CD8-positive, alpha-beta memory T cell (primary cell): ENCODE data around the gene CYP27A1. TPM values are rescaled to one million over a fixed set of nuclear protein-coding genes. Genes with fewer than 3 reads are reported as not detected.

Experiments used
- CTCF ChIA-PET: fragments of 350-600 bp; sonication (Branson Sonifier 250); formaldehyde crosslinking; loops from one replicate; lab custom pipeline; 2021; ENCODE audit warnings: antibody characterized with exemption; lab: Charles Lee
- POLR2A ChIA-PET: fragments of 350-600 bp; sonication (Branson Sonifier 250); formaldehyde crosslinking; loops from one replicate; lab custom pipeline; 2021; ENCODE audit warnings: antibody characterized with exemption; lab: Charles Lee
- DNase-seq, 5 donors: peaks; one replicate each; pipeline versions ENCODE4 v3.0.0 to v3.0.0-alpha.2; 2020 to 2022; ENCODE audit warnings: mixed read lengths in 1 of 5
- H3K27ac ChIP-seq: one replicate; pipeline ENCODE4 v1.7.0; 2013; ENCODE audit warnings: low read depth, mild to moderate bottlenecking, low read length, moderate library complexity
- H3K27me3 ChIP-seq: 2 replicates; pipeline ENCODE4 v1.7.0; 2013; ENCODE audit warnings: low read length, mild to moderate bottlenecking; ENCODE audit not compliant: insufficient read depth, poor library complexity, severe bottlenecking
- H3K36me3 ChIP-seq: 2 replicates; pipeline ENCODE4 v1.7.0; 2013; ENCODE audit warnings: mild to moderate bottlenecking, low read length, moderate library complexity; ENCODE audit not compliant: insufficient read depth
- H3K4me1 ChIP-seq: 2 replicates; pipeline ENCODE4 v1.7.0; 2013; ENCODE audit warnings: mild to moderate bottlenecking, low read length, moderate library complexity; ENCODE audit not compliant: insufficient read depth
- H3K4me3 ChIP-seq: 2 replicates; pipeline ENCODE4 v1.7.0; 2013; ENCODE audit warnings: mild to moderate bottlenecking, low read length
- H3K9me3 ChIP-seq: 2 replicates; pipeline ENCODE4 v1.7.0; 2013; ENCODE audit warnings: mild to moderate bottlenecking, low read length
- H3K27ac Mint-ChIP-seq, 8 donors: one replicate each; pipeline ENCODE4 v1.8.0; 2020 to 2021; ENCODE audit warnings: mixed read lengths in 8 of 8, mild to moderate bottlenecking in 6 of 8, inconsistent platforms in 3 of 8, moderate library complexity in 3 of 8
- H3K27me3 Mint-ChIP-seq, 2 donors: one replicate each; pipeline ENCODE4 v1.8.0; 2020 to 2021; ENCODE audit warnings: mixed read lengths in 2 of 2, mild to moderate bottlenecking in 1 of 2, moderate library complexity in 1 of 2
- H3K36me3 Mint-ChIP-seq, 3 donors: one replicate each; pipeline ENCODE4 v1.8.0; 2020 to 2021; ENCODE audit warnings: mixed read lengths in 3 of 3, inconsistent platforms in 1 of 3, mild to moderate bottlenecking in 1 of 3
- H3K4me1 Mint-ChIP-seq, 3 donors: one replicate each; pipeline ENCODE4 v1.8.0; 2020 to 2021; ENCODE audit warnings: mixed read lengths in 3 of 3, inconsistent platforms in 1 of 3, mild to moderate bottlenecking in 1 of 3
- H3K4me3 Mint-ChIP-seq, 7 donors: one replicate each; pipeline ENCODE4 v1.8.0; 2020 to 2021; ENCODE audit warnings: mixed read lengths in 7 of 7, mild to moderate bottlenecking in 6 of 7, moderate library complexity in 4 of 7, inconsistent platforms in 2 of 7
- H3K9me3 Mint-ChIP-seq, 5 donors: one replicate each; pipeline ENCODE4 v1.8.0; 2020 to 2022; ENCODE audit warnings: mixed read lengths in 5 of 5, mild to moderate bottlenecking in 3 of 5, moderate library complexity in 2 of 5, inconsistent platforms in 1 of 5
- polyA plus RNA-seq: library from polyadenylated mRNA; unstranded; fragments of 300-500 nt; fragmentation: Illumina TruSeq; gene quantifications from one replicate; pipeline ENCODE4 v1.2.3, GENCODE V29; 2021
- total RNA-seq, 2 experiments: library from RNA; stranded (reverse); gene quantifications; one replicate each; pipeline ENCODE4 v1.2.3, GENCODE V29; 2021

The CYP27A1 gene
- total and polyA plus RNA-seq, 3 experiments from 2014 or later: 1.2 TPM; not detected in 1

GRCh38 chr2:218859556-218859987 lies 77.6 kb downstream of the CYP27A1 start, which contains the start of gene WNT6:
Gene WNT6, plus strand, starts transcription at chr2:218859805. Its CDS starts 233 bp downstream, at chr2:218860038.
- ChIA-PET CTCF (interaction anchor here (1.6 to 4.9 kb wide), 3 partner anchors 17 to 38 kb away, joined by 8 to 28 read pairs (median 9); no protein-coding TSS in a partner anchor), POLR2A (no interaction called here)
- Mint-ChIP-seq H3K4me1 (peaks cover 18 to 32% (median 24%) of the 10 kb centered on the region in 3 donors), H3K4me3 (peak within 1 kb of the TSS in 6 of 7 donors; percentile 61 to 80 (median 74)), H3K36me3 (peaks cover 0 to 3% (median 2%) of the 10 kb centered on the region in 3 donors), H3K27me3 (peaks cover 73 to 84% of the 10 kb centered on the region in 2 donors), H3K27ac (peak within 1 kb of the TSS in 2 of 8 donors; percentile 36 to 58), H3K9me3 (no peaks in the 10 kb centered on the region)
- Histone ChIP-seq H3K9me3 (no peaks in the 10 kb centered on the region), H3K36me3 (no peaks in the 10 kb centered on the region), H3K27me3 (peaks cover 39% of the 10 kb centered on the region), H3K4me3 (no peak within 1 kb of the TSS), H3K4me1 (peaks cover 18% of the 10 kb centered on the region), H3K27ac (no peak within 1 kb of the TSS)
- no peak for DNase-seq

GRCh38 chr2:218859988-218860831 lies 78.3 kb downstream of the CYP27A1 start:
- Histone ChIP-seq H3K4me3 (no peak overlapping the region), H3K4me1 (peaks cover 18% of the 10 kb centered on the region), H3K27me3 (peaks cover 39% of the 10 kb centered on the region), H3K27ac (no peak overlapping the region), H3K36me3 (no peaks in the 10 kb centered on the region), H3K9me3 (no peaks in the 10 kb centered on the region)
- H3K4me3 Mint-ChIP-seq: peak overlapping the region in 6 of 7 donors; percentile 47 to 79 (median 62)
- POLR2A ChIA-PET: no interaction called here
- peaks cover 0 to 3% (median 2%) of the 10 kb centered on the region in 3 donors for H3K36me3 Mint-ChIP-seq
- no peaks in the 10 kb centered on the region for H3K9me3 Mint-ChIP-seq
- DNase-seq: no peak
- H3K27ac Mint-ChIP-seq: peak overlapping the region in 1 of 8 donors; percentile 58
- CTCF ChIA-PET: interaction anchor here (1.5 to 1.7 kb wide), 2 partner anchors 12 to 16 kb away, joined by 3 to 9 read pairs; no protein-coding TSS in a partner anchor
- H3K4me1 Mint-ChIP-seq: peaks cover 18 to 32% (median 24%) of the 10 kb centered on the region in 3 donors
- peaks cover 67 to 83% of the 10 kb centered on the region in 2 donors for H3K27me3 Mint-ChIP-seq

- H3K36me3 Mint-ChIP-seq: peaks cover 0 to 3% (median 2%) of the 10 kb centered on the region in 3 donors
- ChIA-PET CTCF (interaction anchor here (1.2 to 1.7 kb wide), 3 partner anchors 13 to 37 kb away, joined by 3 to 9 read pairs (median 4); no protein-coding TSS in a partner anchor), POLR2A (no interaction called here)
- no peaks in the 10 kb centered on the region for H3K9me3 ChIP-seq
- no peaks in the 10 kb centered on the region for H3K36me3 ChIP-seq
- no peak overlapping the region for H3K27ac Mint-ChIP-seq
- H3K27ac ChIP-seq: no peak overlapping the region
- peak in 1 of 5 donors; percentile 41 for DNase-seq
- peaks cover 59 to 80% of the 10 kb centered on the region in 2 donors for H3K27me3 Mint-ChIP-seq
- H3K4me1 ChIP-seq: peaks cover 18% of the 10 kb centered on the region
- H3K4me3 Mint-ChIP-seq: peak overlapping the region; percentile 9 to 82 (median 47)
- H3K27me3 ChIP-seq: peaks cover 39% of the 10 kb centered on the region
- H3K4me3 ChIP-seq: no peak overlapping the region
- H3K9me3 Mint-ChIP-seq: no peaks in the 10 kb centered on the region
- peaks cover 18 to 32% (median 24%) of the 10 kb centered on the region in 3 donors for H3K4me1 Mint-ChIP-seq
Observed at GRCh38 chr2:218860950-218861381, 79.0 kb downstream of the CYP27A1 start.

- H3K4me1 ChIP-seq: peaks cover 18% of the 10 kb centered on the region
- Mint-ChIP-seq H3K27me3 (peaks cover 56 to 79% of the 10 kb centered on the region in 2 donors), H3K27ac (no peak overlapping the region), H3K4me1 (peaks cover 18 to 24% (median 19%) of the 10 kb centered on the region in 3 donors), H3K36me3 (peaks cover 0 to 3% (median 2%) of the 10 kb centered on the region in 3 donors), H3K4me3 (peak overlapping the region in 2 of 7 donors; percentile 16 to 23), H3K9me3 (no peaks in the 10 kb centered on the region)
- peaks cover 36% of the 10 kb centered on the region for H3K27me3 ChIP-seq
- ChIA-PET CTCF (interaction anchor here (1.1 to 4.1 kb wide), 4 partner anchors 10 to 36 kb away, joined by 3 to 19 read pairs (median 4); no protein-coding TSS in a partner anchor), POLR2A (no interaction called here)
- no peak overlapping the region for H3K27ac ChIP-seq
- H3K4me3 ChIP-seq: no peak overlapping the region
- DNase-seq: no peak
- no peaks in the 10 kb centered on the region for H3K9me3 ChIP-seq
- no peaks in the 10 kb centered on the region for H3K36me3 ChIP-seq
Observed at GRCh38 chr2:218861645-218862318, 79.8 kb downstream of the CYP27A1 start.

GRCh38 chr2:218863021-218863520 lies 81.1 kb downstream of the CYP27A1 start:
- Mint-ChIP-seq H3K27ac (no peak overlapping the region), H3K9me3 (no peaks in the 10 kb centered on the region), H3K4me1 (peaks cover 18 to 22% (median 18%) of the 10 kb centered on the region in 3 donors), H3K36me3 (peaks cover 0 to 3% (median 2%) of the 10 kb centered on the region in 3 donors), H3K27me3 (peaks cover 49 to 75% of the 10 kb centered on the region in 2 donors), H3K4me3 (no peak overlapping the region)
- POLR2A ChIA-PET: interaction anchor here (0.5 kb wide), 1 partner anchor 288 kb away, joined by 7 read pairs; no protein-coding TSS in a partner anchor
- peaks cover 30% of the 10 kb centered on the region for H3K27me3 ChIP-seq
- CTCF ChIA-PET: interaction anchor here (0.6 to 4.1 kb wide), 3 partner anchors 9 to 15 kb away, joined by 3 to 19 read pairs (median 4); no protein-coding TSS in a partner anchor
- peaks cover 18% of the 10 kb centered on the region for H3K4me1 ChIP-seq
- no peak overlapping the region for H3K27ac ChIP-seq
- no peak for DNase-seq
- no peak overlapping the region for H3K4me3 ChIP-seq
- no peaks in the 10 kb centered on the region for H3K36me3 ChIP-seq
- no peaks in the 10 kb centered on the region for H3K9me3 ChIP-seq

Other genes with a start within 250 kb of the CYP27A1 start
- 10 to 100 TPM; 29.9 to 31.5 TPM for gene USP37, start 213.8 kb upstream of the CYP27A1 start, total RNA-seq
- gene USP37, start 213.8 kb upstream of the CYP27A1 start, polyA plus RNA-seq: 12.5 TPM
- 100 to 1,000 TPM; 131 to 135 TPM for gene CNOT9, start 213.3 kb upstream of the CYP27A1 start, total RNA-seq
- 22.5 TPM for gene CNOT9, start 213.3 kb upstream of the CYP27A1 start, polyA plus RNA-seq
- gene PLCD4, start 174.2 kb upstream of the CYP27A1 start, total RNA-seq: under 1 TPM in 1 of 2 experiments, not detected in 1; 0.16 TPM
- gene PLCD4, start 174.2 kb upstream of the CYP27A1 start, polyA plus RNA-seq: 0.49 TPM
- 10 to 100 TPM; 60.4 to 64.0 TPM for gene ZNF142, start 122.5 kb upstream of the CYP27A1 start, total RNA-seq
- 19.7 TPM for gene ZNF142, start 122.5 kb upstream of the CYP27A1 start, polyA plus RNA-seq
- gene BCS1L, start 122.5 kb upstream of the CYP27A1 start, total RNA-seq: 10 to 100 TPM; 91.7 to 93.9 TPM
- gene BCS1L, start 122.5 kb upstream of the CYP27A1 start, polyA plus RNA-seq: 10.1 TPM
- gene RNF25, start 110.1 kb upstream of the CYP27A1 start, total RNA-seq: 10 to 100 TPM; 29.0 to 36.8 TPM
- gene RNF25, start 110.1 kb upstream of the CYP27A1 start, polyA plus RNA-seq: 14.4 TPM
- gene STK36, start 110.1 kb upstream of the CYP27A1 start, total RNA-seq: 10 to 100 TPM; 19.9 to 21.4 TPM
- gene STK36, start 110.1 kb upstream of the CYP27A1 start, polyA plus RNA-seq: 3.9 TPM
- gene TTLL4, start 71.3 kb upstream of the CYP27A1 start, total RNA-seq: 10 to 100 TPM; 42.0 to 44.2 TPM
- 7.1 TPM for gene TTLL4, start 71.3 kb upstream of the CYP27A1 start, polyA plus RNA-seq
- not detected for gene PRKAG3, start 49.7 kb downstream of the CYP27A1 start, total RNA-seq
- not detected for gene PRKAG3, start 49.7 kb downstream of the CYP27A1 start, polyA plus RNA-seq
- under 1 TPM; 0.27 to 0.42 TPM for gene WNT6, start 77.7 kb downstream of the CYP27A1 start, total RNA-seq
- gene WNT6, start 77.7 kb downstream of the CYP27A1 start, polyA plus RNA-seq: 0.39 TPM
- 1 to 10 TPM; 1.0 to 1.5 TPM for gene WNT10A, start 98.7 kb downstream of the CYP27A1 start, total RNA-seq
- 1.1 TPM for gene WNT10A, start 98.7 kb downstream of the CYP27A1 start, polyA plus RNA-seq
- not detected for gene CDK5R2, start 177.5 kb downstream of the CYP27A1 start, total RNA-seq
- gene CDK5R2, start 177.5 kb downstream of the CYP27A1 start, polyA plus RNA-seq: not detected
- not detected for gene FEV, start 203.0 kb downstream of the CYP27A1 start, total RNA-seq
- not detected for gene FEV, start 203.0 kb downstream of the CYP27A1 start, polyA plus RNA-seq
- not detected for gene CRYBA2, start 211.3 kb downstream of the CYP27A1 start, total RNA-seq
- gene CRYBA2, start 211.3 kb downstream of the CYP27A1 start, polyA plus RNA-seq: not detected